Colonic mucosa (tissue), 4 donors: ENCODE data around the gene DNAJC18. TPM values are rescaled to one million over a fixed set of nuclear protein-coding genes. Genes with fewer than 3 reads are reported as not detected.
A peak's percentile ranks its signal among the peaks of the same experiment; 100 is the strongest.

Source experiments
- DNase-seq: peaks from one replicate; pipeline ENCODE4 v3.0.0-alpha.2; 2020
- H3K27ac ChIP-seq: fragments of 200-600 bp; one replicate; pipeline ENCODE4 v1.8.0; 2021
- H3K27me3 ChIP-seq: fragments of 200-600 bp; one replicate; pipeline ENCODE4 v1.8.0; 2021
- H3K36me3 ChIP-seq: fragments of 200-600 bp; one replicate; pipeline ENCODE4 v1.8.0; 2021
- H3K4me1 ChIP-seq: fragments of 200-600 bp; one replicate; pipeline ENCODE4 v1.8.0; 2021; ENCODE audit warnings: mild to moderate bottlenecking
- H3K4me3 ChIP-seq: fragments of 200-600 bp; one replicate; pipeline ENCODE4 v1.8.0; 2021
- H3K9ac ChIP-seq, 2 donors: one replicate each; pipeline ENCODE4 v1.7.0; 2013; ENCODE audit warnings: control low read depth in 2 of 2, low read depth in 2 of 2, low read length in 2 of 2
- H3K9me3 ChIP-seq: fragments of 200-600 bp; one replicate; pipeline ENCODE4 v1.8.0; 2021
- CTCF ChIP-seq: fragments of 200-600 bp; IDR thresholded peaks from one replicate; pipeline ENCODE4 v1.8.0; 2022; ENCODE audit warnings: antibody characterized with exemption, mild to moderate bottlenecking
- intact Hi-C: fragments of 100-400 bp; cut with DNase I; formaldehyde crosslinking; loops from one replicate; pipeline ENCODE4 v1.14.1; 2022
- total RNA-seq, 2 donors: library from RNA; stranded (reverse); fragmentation: NEBNext Ultra II Directional in 1 of 2; extraction: Animal tissue kit (Norgen Biotek cat#: 25700) in 1 of 2; gene quantifications; one replicate each; pipeline ENCODE4 v1.2.1, GENCODE V29; 2021
- donor health status: healthy.
- donor health status: DM: no; HTN: no; CAD: no.
- donor health status: DM: no; HTN: no; CAD: no.

DNAJC18 gene
- total RNA-seq, 2 donors from 2014 or later: 3.6 to 5.7 TPM

- no peaks in the 10 kb centered on the region for H3K27me3 ChIP-seq
- no peak overlapping the region for H3K9ac ChIP-seq
- no peak for DNase-seq
- H3K9me3 ChIP-seq: no peaks in the 10 kb centered on the region
- H3K36me3 ChIP-seq: no peaks in the 10 kb centered on the region
- no peak overlapping the region for H3K4me3 ChIP-seq
- peaks cover 3% of the 10 kb centered on the region for H3K4me1 ChIP-seq
- intact Hi-C loops: no loop called here
- no peak overlapping the region for H3K27ac ChIP-seq
- TF ChIP-seq CTCF: no peak
These were observed 14.6 kb upstream of the DNAJC18 start for GRCh38 chr5:139453683-139454567.

GRCh38 chr5:139451878-139452660, 12.7 kb upstream of the DNAJC18 start:
- Histone ChIP-seq H3K4me1 (no peaks in the 10 kb centered on the region), H3K27me3 (no peaks in the 10 kb centered on the region), H3K9me3 (no peaks in the 10 kb centered on the region), H3K36me3 (no peaks in the 10 kb centered on the region), H3K27ac (no peak overlapping the region), H3K4me3 (no peak overlapping the region), H3K9ac (no peak overlapping the region)
- no peak for TF ChIP-seq CTCF
- intact Hi-C loops: no loop called here
- DNase-seq: no peak

- Histone ChIP-seq H3K4me1 (no peaks in the 10 kb centered on the region), H3K9ac (no peak overlapping the region), H3K36me3 (no peaks in the 10 kb centered on the region), H3K9me3 (no peaks in the 10 kb centered on the region), H3K27ac (no peak overlapping the region), H3K4me3 (no peak overlapping the region), H3K27me3 (no peaks in the 10 kb centered on the region)
- DNase-seq: no peak
- intact Hi-C loops: no loop called here
- TF ChIP-seq CTCF: no peak
These were observed 11.9 kb upstream of the DNAJC18 start for GRCh38 chr5:139451176-139451575.

GRCh38 chr5:139446956-139447779, 7.8 kb upstream of the DNAJC18 start:
- no peak for DNase-seq
- Histone ChIP-seq H3K4me3 (no peak overlapping the region), H3K27me3 (no peaks in the 10 kb centered on the region), H3K27ac (no peak overlapping the region), H3K9me3 (no peaks in the 10 kb centered on the region), H3K9ac (peak overlapping the region in 1 of 2 donors; percentile 12), H3K36me3 (no peaks in the 10 kb centered on the region), H3K4me1 (no peaks in the 10 kb centered on the region)
- intact Hi-C loops: no loop called here
- TF ChIP-seq CTCF: no peak
